Stimulated activated CD4-positive, alpha-beta T cell treated with anti-CD3 and anti-CD28 coated beads, Interleukin-1b, Interleukin-23, amount 100 ng/mL, for 48 hours (primary cell): Measurements from ENCODE around the gene RALGPS1.

ENCODE experiments used
- DNase-seq: peaks from one replicate; pipeline ENCODE4 v3.0.0-alpha.2; 2020

RALGPS1 gene, protein sequence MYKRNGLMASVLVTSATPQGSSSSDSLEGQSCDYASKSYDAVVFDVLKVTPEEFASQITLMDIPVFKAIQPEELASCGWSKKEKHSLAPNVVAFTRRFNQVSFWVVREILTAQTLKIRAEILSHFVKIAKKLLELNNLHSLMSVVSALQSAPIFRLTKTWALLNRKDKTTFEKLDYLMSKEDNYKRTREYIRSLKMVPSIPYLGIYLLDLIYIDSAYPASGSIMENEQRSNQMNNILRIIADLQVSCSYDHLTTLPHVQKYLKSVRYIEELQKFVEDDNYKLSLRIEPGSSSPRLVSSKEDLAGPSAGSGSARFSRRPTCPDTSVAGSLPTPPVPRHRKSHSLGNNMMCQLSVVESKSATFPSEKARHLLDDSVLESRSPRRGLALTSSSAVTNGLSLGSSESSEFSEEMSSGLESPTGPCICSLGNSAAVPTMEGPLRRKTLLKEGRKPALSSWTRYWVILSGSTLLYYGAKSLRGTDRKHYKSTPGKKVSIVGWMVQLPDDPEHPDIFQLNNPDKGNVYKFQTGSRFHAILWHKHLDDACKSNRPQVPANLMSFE

DNA sequence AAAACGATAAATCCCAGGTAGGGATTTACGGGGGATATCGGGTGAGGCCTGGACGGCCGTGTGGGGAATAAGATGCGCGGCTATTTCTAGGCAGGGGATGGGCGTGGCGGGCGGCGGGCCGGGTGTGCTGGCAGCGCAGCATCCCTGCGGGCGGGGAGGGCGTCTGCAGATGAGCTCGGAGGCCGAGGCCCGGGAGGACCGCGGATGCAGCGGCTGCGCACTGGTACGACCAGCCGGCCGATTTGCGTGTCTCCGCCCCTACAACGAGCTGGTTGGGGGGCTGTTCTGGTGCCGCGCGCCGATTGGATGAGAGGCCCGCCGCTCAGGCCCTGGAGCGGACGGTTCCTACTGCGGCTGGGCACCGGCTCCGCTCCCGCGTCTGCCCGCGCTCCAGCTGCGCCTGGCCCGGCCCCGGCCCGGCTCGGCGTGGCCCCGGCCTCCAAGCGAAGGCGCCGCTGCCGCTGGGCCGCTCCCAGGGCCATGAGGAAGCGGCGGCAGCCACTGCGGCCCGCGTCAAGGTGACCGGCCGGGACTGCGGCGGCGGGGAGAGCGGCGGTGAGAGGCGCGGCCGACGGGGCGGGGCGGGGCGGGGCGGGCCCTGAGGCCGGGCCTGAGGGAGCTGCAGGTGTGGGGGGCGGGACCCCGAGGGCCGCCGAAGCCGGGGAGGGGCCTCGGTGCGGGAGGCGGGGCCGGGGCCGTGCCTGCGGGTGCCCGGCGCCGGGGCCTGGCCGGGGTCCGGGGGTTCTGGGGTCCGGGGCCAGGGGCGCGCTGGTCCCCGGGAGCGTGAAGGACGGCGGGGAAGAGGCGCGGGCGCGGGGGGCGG is at the start of gene RALGPS1:
RALGPS1 (plus strand) TSS at position 325 of the 823 bp plus-strand sequence. CDS start 47,508 bp downstream, outside the sequence.
- DNase-seq, result peak; percentile 87

DNA sequence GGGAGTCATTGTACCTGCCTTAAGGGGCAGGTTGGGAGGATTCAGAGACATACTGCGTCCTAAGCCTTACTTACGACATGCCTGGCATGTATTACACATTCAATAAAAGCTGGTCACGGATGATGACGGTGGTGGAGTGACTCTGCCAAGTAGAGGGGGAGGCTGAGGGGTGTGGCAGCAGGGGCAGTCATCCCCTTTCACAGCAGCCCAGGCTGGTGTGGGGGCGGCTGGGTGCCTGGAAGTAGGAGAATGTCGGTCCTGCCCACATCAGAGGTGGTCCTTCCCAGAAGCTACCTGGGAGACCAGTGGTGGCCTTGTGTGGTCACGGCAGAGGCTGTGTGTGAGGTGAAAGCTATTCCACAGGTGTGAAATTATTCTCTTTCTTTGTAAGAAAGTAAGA is 45.2 kb upstream of the RALGPS1 start:
- no peak for DNase-seq

DNA sequence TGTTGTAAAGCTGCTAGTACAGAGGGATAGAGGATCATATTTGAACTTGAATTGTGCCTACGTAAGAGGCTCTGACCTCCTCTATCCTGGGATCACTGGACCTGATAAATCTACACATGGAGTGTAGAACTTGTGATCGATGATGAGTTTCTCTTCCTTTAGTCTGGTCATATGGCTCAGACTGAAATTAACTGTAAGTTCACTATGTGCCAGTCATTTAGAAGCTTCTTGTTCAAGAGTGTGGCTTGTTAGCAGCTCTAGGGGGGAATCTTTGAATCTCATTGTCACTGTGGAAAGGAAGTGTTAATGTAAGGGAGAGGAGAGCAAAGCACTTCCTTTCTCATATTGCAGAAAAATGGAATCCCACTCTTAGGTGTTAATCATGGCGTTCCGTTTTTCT is 42.1 kb upstream of the RALGPS1 start:
- no peak for DNase-seq

DNA sequence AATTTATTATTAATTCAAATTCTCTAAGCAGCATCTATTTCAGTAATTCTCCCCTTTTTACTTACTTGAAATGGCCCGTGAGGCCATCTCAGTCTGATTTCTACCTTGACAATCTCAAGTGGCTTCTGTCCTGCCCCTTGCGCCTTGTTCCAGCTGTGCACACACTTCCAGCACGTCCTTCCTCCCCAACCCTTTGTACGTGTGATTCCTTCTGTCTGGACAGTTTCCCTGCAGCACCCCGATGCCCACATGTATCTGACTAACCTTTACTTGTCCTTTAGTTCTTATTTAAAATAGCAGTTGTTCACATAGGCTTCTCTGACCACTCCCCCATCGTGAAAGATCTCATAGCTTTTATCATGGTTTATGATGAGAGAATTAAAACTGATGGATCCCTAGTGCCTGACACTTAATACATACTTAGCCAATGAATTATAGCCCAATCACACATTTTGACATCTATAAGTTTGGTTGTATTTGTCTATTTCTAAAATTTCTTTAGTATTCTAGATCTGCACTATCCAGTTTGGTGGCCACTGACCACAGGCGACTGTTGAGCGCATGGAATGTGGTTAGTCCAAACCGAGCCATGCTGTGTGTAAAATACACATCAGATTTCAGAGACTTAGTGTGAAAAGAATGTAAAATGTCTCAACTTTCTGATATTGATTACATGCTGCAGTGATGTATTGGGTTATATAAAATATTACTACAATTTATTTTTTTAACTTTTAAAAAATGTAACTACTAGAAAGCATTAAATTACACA is 39.9 kb upstream of the RALGPS1 start:
- DNase-seq, result no peak

DNA sequence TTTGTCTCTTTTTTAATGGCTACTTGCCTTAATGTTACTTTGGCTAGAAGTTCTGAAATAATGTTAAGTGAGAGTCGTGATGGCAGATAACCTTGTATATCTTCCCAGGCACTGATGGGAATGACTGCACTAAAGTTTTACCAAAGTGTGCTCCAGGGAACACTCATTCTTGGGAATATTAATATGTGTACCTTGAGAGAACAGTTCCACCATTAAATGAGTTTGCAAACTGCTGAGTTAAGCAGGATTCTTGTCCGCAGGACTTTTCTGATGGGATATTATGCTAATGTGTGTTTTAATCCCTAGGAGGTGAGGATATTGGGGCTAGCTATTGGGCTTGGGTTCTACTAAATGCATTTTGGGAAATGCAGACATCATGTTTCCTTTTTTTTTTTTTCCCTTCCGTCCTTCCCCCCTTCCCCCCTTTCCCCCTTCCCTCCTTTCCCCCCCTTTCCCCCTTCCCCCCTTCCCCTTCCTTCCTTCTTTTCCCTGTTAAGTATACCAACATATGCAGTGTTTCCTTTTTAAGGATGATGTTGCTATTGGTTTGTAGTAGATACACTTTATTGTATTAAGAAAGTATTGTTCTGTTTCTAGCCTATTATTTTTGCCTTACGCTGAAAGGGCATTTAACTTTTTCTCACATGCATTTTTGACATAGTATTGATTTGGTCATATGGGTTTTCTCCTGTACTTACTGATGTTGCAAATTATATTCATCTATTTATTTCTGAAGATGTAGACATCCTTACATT is 38.6 kb upstream of the RALGPS1 start:
- DNase-seq, result no peak

DNA sequence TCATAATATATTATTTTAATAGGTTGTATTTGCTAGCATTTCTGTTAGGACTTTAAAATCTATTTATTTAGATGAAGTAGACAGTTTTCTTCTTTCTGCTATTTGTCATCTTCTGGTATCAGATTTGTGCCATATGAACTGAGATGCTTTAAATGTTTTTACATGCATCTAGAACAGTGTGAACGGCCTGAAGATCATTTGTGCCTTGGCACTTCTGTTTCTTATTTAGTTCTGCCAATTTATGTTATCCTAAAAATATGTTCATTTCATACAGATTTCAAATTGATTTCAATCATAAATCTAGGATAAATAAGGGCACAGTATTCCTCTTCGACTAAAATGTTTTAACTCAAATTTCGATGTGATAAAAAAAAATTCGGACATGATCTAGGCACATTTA is 38.1 kb upstream of the RALGPS1 start:
- DNase-seq, result no peak

DNA sequence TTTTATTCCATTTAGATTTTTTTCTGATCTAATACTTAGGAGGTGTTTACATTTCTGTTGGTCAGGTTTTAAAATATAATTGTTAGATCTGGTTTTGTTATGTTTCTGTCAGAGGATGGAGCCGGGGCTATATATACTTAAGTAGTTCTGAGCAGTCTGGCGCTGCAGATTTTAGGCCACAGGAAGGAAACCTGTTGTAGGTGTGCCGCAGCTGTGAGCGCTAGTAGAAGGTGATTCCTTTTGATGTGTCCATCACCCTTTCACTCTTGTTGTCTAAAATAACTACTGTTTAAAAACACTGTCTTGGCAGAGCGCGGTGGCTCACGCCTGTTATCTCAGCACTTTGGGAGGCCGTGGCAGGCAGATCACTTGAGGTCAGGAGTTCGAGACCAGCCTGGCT is 37.2 kb upstream of the RALGPS1 start:
- DNase-seq, result no peak

DNA sequence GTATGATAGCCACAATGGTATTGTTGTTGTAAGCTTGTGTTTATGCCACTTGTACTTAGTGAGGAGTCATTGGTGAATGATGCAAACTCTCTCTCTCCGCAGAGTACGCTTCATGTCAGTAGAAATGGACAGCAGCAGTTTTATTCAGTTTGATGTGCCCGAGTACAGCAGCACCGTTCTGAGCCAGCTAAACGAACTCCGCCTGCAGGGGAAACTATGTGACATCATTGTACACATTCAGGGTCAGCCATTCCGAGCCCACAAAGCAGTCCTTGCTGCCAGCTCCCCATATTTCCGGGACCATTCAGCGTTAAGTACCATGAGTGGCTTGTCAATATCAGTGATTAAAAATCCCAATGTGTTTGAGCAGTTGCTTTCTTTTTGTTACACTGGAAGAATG is 35.3 kb upstream of the RALGPS1 start:
- no peak for DNase-seq

DNA sequence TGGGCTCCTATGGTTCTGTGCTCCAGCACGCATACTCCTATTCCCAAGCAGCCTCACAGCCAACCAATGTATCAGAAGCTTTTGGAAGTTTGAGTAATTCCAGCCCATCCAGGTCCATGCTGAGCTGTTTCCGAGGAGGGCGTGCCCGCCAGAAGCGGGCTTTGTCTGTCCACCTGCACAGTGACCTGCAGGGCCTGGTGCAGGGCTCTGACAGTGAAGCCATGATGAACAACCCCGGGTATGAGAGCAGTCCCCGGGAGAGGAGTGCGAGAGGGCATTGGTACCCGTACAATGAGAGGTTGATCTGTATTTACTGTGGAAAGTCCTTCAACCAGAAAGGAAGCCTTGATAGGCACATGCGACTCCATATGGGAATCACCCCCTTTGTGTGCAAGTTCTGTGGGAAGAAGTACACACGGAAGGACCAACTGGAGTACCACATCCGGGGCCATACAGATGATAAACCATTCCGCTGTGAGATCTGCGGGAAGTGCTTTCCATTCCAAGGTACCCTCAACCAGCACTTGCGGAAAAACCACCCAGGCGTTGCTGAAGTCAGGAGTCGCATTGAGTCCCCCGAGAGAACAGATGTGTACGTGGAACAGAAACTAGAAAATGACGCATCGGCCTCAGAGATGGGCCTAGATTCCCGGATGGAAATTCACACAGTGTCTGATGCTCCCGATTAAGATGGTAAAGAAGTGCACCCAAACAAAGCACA is 34.2 kb upstream of the RALGPS1 start:
- DNase-seq, result no peak

DNA sequence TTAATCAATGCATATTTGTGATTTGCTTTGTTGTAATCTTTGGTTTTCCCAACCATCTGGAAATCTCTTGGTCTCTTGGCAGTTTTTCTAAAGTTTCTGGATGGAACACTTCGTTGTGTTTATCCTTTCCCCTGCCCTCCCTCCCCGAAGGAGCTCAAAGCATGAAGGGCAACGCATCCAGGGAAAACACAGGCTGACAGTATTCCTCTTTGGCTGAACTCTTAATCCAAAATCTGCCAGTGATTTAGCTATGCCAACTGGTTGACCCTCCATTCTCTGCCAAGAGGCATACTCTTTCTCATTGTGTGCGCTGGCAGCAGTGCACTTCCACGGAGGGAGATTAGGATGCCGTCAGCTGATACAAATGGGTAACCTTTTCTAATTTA is 33.6 kb upstream of the RALGPS1 start:
- no peak for DNase-seq

DNA sequence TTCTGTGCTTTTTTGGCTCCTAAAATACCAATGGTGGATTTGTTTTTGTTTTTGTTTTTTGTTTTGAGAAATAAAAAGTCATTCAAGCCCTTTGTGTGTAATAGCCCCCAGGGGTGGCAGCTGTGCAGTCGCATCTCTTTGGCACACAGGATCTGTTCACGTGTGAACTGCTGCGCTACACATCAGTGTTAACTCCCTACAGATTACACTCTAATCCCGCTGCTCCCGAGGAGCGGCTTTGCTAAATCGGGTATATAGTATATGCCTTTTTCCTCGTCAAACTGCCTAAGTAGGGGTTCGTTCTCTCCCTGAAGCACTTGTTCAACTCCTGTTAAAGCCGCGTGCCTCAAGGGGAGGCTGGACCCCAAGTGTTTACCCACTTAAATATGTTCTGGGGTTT is 31.8 kb upstream of the RALGPS1 start:
- DNase-seq, result no peak

DNA sequence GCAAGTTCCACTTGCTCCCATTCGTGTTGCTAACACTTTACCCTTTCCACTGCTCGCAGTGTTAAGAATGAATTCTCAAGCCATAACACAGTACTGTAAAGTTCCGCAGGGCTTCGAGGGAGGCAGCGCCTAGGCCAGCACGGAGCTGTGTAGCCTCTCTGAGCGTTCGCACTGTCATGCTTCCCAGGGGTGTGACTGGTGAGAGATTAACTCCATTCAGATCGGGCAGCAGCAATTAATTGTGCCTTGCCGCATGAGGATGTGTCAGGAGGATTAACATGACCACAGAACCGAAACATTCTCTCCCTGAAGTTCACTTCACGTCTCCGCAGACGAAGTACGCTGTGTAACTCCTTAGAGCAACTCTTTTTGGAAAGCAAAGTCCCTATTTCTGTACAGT is 30.9 kb upstream of the RALGPS1 start:
- DNase-seq, result no peak

DNA sequence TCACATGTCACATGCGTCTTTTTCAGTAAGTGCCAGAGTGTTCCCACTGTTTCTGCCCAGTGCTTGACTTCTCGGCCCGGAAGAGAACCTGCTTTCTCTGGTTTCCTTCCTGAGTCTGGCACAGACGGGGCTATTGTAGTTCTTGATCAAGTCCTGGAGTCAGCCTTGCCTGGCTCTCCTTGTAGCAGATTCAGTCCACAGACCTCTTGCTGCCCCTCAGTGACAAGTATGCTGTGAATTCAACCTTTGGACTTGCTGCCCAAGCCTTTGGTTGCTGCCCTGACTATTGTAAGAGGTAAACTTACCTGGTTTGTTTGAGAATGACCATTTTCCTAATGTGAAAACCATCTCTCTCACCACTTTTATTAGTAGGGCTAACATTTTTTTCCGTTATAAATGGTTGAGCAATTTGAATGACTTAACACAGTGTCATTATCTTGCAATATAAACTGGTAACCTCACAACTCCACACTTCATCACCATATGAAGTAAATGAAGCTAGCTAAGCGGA is 29.4 kb upstream of the RALGPS1 start:
- no peak for DNase-seq

DNA sequence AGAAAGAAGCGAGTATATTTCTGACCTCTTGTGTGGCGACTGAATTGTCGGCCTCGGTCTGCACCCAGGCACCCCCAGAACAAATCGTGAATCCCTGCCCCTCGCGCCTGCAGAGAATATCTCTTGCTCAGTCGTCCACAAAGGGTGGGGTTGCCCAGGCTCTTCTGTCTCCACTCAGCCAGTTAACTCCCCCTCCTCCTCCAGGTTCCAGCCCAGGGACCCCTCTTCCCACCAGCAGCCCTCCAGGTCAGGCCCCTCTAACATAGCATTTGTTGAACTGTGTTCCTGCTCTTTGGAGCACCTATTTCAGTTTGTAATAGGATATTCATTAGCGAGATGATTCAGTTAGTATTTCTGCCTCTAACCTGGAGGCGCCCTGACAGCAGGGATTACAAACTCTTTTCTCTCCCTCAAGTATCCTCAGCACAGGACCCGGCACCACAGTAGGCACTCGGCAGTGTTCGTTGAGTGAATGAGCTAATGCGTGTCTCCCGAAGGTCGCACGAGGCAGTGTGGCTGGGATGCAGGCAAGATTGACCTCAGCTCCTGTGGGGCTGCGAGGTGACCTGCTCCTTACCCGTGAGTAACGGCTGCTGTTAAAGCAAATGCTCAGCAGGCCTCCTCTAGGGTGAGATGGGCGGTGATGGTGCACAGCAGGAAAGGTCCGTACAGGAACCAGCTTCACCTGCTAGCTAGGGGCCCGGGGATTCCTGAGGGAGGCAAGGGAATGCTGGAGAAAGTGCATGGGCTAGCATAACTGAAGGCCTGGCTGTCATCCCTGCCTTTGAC is 28.4 kb upstream of the RALGPS1 start:
- DNase-seq, result no peak

DNA sequence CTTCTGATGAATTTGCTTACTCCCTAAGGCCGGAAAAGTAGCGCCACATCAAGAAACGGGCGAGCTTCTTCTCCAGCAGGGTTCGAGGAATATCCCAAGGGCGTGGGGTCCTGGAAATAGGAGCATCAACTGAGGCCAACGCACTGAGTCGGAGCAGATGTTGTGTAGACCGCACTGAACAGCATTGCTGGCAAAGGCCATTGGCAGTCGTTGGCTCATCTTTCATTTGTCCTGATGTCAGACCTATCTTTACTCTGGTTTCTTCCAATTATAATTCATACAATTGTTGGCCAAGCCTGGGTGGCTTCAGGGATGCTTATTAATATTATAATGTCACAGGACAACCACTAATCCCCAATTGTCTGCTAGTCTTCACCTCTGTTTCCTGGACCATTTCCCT is 27.7 kb upstream of the RALGPS1 start:
- DNase-seq, result no peak

DNA sequence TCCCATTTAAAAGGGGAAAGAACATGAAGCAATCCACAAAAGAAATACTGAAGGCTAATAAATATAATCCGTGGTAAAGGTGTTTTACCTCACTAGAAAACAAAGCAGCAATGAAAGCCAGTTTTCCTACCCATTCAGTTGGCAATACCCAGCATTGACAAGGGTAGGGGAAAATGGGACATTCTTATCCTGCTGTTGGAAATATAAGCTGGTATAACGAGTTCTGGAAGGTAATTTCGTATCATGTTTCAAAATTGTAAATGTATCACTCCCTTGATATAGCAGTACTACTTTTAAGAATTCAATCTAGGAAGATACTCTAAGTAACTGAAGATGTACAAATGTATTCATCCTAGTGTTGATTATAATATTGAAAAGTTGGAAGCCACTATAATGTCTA is 22.9 kb upstream of the RALGPS1 start:
- DNase-seq, result no peak

DNA sequence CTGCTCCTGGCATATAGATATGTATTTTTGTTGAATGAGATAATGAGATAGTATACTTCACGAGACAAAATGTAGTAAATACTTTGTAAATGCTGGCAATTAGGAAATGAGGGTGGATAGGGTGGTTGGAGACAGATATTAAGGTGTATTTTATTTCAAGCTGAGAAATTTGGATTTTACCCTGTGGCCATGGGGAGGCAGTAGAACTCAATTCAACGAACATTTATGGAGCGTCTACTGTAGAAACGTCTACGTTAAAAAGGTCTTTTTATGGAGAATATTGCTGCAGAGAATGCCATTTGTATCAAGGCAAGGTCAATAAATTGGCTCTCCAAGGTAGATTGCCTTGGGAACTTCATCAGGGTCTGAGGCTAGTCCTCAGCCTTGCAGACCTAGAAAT is 21.5 kb upstream of the RALGPS1 start:
- no peak for DNase-seq

DNA sequence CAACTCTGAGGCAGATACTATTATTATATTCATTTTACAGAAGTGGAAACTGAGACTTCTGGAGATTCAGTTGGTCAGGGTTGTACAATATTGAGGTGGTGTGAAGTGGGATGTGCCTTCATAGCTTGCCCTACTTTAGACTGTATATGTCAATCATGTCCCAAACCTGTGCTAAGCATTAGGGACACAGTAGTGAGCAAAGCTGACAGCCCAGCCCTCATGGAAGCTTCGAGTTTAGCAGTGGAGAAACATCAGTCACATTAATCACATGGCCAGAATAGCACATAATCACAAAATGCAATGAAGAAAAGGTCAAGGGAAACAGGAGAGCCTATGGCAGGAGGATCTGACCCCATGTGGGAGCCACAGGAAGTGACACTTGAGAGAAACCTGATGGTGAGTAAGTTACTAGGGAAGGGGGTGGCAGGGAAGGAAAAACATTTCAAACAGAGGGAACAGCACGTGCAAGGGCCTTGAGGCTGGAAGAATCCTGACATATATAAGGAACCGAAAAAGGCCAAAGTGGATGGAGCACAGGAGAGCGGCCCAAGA is 20.5 kb upstream of the RALGPS1 start:
- no peak for DNase-seq

DNA sequence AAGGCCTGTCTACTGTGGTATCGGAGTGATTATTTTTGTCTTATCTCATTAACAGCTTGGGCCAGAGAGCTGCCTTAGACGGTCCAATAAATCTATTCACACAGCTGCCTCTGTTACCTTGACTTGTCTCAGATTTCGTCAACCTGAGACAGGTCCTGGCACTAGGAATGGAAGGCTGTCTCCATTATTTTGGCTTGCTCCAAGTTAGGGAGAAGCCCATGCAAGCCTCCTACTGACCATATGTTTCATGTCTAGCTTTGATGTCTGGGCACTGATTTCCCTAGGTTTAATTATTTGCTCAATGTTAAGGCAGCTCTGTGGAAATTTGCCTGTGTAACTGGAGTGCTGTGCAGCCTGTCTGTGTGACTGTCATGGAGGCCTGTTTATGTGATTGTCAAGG is 12.4 kb upstream of the RALGPS1 start:
- no peak for DNase-seq

DNA sequence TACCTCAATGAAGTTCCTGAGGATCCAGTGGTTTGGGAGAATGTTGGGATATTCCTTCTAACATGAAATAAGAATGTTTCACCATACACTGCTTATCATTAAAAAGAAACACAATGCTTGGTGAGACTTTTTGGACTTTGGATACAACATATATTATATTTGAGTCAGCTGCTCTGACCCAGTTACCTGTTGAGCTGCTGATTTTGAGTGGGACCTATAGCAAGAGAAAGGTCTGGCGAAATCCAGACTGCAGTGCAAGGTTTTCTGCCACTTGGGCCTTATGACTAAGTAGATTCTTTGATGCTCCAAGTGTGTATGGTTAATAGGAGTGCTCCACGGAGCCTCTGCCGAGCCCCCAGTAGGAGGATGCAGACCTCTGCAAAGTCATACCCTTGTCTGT is 10.0 kb upstream of the RALGPS1 start:
- DNase-seq, result no peak
